ENCODE measurements around the gene TMEM176A.

GRCh38 chr7:150755473-150756099, 45.0 kb upstream of the TMEM176A start:
- TF ChIP-seq CTCF (IDR thresholded peaks at IDR 0.05) (no peak), POLR2A (IDR thresholded peaks at IDR 0.05) (no peak)
